ENCODE data around the gene ROBO4. TPM values are rescaled to one million over a fixed set of nuclear protein-coding genes. Genes with fewer than 3 reads are reported as not detected.

The ROBO4 gene
- polyA plus RNA-seq, 1 donor = 23.0 TPM

DNA sequence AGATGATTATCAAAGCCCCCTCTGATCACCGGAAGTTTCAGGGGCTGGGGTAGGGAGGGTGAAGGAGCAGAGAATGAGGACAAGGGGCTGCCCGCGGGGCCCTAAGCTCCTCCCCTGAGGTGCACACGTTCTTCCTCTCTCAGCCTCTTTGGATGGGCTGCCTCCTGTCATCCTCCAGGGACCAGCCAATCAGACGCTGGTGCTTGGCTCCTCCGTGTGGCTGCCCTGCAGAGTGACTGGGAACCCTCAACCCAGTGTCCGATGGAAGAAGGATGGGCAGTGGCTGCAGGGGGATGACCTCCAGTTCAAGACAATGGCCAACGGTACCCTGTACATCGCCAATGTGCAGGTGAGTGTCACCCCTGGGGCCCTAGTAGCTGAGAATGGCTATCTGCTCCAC is 24.9 kb downstream of the ROBO4 start:
- no peak for DNase-seq (ENCODE audit: low read depth)

DNA sequence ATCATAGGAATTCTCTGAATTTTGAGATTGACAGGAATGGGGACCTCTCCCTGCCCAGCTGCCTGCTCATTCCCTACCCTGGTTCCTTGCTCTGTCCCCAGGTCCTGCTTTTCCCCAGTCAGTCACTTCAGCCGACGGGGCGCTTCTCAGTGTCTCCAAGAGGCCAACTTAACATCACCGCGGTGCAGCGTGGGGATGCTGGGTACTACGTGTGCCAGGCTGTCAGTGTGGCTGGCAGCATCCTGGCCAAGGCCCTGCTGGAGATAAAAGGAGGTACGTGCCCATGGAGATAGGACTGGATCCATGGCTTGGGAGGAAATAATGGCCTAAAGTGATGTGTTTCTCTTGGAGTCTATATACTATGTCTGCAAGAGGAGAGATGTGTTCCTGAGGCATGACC is 25.4 kb downstream of the ROBO4 start:
- no peak for DNase-seq (ENCODE audit: low read depth)

DNA sequence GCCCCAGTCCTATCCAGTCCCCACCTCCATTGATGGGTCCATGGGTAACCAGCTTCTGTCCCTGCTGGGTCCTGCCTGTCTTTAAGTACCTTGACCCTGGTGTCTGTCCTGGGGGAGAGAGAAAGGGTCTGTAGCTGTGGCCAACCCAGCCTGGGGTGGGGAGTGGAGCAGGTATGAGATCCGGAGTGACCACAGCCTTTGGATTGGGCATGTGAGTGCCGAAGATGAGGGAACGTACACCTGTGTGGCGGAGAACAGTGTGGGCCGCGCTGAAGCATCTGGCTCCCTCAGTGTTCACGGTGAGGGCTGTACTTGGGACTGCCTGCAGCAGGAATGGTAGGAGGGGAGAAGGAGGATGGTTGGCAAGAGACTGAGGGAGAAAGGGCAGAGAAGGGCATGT is 27.2 kb downstream of the ROBO4 start:
- no peak for DNase-seq (ENCODE audit: low read depth)

DNA sequence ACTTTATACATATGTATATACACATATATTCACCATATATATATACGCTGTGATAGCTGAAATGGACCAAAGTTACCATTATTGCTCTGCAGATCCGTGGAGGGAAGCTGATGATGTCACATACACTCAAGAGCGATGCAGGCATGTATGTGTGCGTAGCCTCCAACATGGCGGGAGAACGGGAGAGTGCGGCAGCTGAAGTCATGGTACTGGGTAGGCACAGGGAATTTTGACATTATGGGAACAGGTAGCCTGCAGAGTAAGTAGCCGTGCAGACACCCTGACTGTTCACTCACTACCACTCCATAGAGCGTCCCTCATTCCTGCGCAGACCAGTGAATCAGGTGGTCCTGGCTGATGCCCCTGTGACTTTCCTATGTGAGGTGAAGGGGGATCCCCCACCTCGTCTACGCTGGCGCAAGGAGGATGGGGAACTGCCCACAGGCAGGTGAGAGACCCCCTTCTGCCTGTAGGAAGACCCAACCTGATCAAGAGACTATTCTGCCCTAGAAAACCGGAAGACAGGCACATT is 27.7 kb downstream of the ROBO4 start:
- DNase-seq (ENCODE audit: low read depth) = no peak

DNA sequence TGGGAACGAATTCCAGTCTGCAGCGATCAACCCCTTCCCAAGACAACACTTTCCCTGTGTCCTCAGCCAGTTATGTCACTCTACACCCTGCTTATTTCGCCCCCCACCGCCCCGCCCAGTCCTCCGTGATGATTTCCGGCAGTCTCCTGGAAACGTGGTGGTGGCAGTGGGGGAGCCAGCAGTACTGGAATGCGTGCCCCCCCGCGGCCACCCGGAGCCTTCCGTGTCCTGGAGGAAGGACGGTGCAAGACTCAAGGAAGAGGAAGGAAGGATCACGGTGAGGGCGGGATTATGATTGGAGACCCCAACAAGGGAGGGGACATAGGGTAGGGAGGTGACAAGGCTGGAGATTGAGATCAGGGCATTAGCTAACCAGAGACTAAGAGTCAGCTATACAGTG is 28.3 kb downstream of the ROBO4 start:
- no peak for DNase-seq (ENCODE audit: low read depth)

DNA sequence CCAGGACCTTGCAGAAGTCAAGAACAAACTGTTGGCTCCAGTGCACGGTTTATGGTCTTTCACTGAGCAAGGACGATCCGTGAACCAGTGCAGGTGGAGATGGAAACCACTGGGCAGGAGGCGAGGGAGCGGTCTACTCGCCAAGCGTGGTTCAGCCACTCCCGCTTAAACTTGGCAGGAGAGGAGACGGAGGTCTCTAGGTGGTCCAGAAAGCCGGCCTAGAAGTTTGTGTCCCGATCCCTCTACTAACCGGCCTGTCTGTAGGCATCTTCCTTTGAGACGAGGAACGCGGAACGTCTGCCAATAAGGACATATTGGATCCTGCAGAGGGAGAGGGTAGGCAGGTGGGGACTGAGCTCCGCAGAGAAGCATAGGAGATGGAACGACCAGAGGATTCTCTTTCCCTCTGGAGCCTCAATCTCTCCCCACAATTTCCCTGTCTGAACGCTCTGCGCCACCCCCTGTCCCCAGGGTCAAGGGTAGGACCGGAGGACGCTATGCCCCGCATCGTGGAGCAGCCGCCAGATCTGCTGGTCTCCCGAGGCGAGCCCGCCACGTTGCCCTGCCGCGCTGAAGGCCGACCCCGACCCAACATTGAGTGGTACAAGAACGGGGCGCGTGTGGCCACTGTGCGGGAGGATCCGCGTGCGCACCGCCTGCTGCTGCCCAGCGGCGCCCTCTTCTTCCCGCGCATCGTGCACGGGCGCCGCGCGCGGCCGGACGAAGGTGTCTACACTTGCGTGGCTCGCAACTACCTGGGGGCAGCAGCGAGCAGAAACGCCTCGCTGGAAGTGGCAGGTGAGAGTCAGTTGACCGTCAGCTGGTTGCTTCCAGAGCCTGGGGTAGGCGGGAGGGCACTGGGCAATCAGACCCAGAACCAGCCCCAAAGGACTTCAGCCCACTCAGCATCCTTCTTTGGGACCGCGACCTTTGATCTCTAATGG is 29.1 kb downstream of the ROBO4 start:
- no peak for DNase-seq (ENCODE audit: low read depth)

DNA sequence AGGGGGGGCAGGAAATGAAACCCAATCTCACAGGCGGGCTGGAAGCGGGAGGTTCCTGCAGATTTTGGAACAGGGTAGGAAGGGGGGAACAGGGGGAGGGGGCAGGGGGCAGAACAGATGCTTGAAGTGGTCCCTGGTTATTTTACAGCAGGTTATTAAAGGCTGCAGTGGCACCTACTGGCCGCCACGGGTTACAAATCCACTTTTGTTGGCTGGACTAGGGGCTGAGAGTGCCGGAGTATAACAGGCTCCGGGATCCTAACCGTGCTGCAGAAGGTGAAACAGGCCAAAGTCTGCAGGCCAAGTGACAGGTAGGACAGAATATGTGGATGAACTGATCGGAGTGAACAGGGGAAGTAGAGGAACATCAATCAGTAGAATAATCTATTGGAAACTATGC is 30.0 kb downstream of the ROBO4 start:
- DNase-seq (ENCODE audit: low read depth) = no peak

DNA sequence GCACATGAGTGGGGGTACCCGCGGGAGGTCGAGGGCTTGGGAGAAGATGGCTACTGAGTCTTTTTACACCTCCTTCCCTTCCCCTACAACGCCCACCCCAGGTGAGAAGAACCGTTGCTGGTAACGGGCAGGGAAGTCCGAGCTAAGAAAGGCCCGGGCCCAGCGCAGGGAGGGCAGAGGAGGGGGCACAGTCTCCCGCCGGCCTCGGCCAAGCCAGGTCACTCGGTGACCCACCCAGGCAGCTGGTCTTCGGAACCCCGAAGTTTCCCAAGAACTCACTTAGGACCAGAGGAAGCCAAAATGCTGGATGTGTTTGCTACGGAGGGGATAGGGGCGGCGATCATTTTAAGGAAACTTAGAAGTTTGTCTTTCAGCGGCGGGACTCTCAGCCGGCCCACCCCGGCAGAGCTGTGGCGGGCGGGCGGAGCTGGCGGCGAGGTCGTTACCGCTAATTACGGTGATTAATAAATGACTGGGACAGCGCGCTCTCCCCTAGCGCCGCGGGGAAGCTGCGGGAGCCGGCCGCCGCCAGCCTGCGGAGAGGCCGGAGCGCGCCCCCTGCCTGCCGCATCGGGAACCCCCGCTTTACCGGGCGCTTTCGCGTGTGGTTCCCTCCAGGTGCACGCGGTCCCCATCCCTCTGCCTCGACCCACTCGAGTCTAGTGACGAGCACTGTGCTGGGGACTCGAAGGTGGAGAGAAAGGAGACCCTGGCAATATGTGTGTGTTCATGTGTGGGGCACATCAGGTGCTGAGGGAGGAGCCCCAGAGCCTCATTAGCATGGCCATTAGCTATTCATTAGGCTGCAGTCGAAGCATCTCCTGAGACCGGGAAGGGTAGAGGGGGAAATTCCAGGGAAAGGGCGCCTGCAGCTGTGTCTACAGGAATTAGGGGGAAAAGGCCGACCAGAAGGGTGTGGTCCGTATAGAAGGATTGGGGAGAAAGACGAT is 31.5 kb downstream of the ROBO4 start:
- DNase-seq (ENCODE audit: low read depth) = no peak

DNA sequence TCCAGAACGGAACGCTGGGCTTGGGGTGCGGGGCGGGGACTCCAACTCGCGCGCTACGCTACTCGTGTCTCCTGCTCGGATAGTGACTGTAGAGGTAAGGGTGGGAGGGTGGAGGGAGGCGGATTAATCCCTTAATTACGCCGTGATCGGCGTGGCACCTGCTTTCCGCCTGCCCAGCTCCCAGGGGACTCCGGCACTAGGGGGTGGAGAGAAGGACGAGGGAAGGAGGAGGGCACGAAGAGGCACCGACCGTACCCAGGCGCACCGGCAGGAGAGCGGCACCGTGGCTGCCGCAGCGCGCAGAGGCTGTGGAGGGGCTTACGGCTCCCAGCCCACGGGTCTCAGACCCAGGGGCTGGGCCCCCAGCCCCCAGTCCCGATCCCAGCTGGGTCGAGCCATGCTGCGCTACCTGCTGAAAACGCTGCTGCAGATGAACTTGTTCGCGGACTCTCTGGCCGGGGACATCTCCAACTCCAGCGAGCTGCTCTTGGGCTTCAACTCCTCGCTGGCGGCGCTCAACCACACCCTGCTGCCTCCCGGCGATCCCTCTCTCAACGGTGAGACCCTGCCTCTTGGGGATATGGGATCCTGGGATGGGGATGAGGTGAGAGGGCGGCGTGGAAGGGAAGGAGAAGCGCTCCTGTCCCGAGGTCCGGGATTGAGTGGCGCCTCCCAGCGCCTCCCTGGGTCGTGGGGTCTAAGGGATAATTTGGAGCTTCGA is 32.3 kb downstream of the ROBO4 start, which contains the start of gene ROBO3:
Gene ROBO3 (plus strand): TSS at position 252 of the 721 bp plus-strand sequence. CDS start 146 bp downstream, at position 398.
- no peak for DNase-seq (ENCODE audit: low read depth)

DNA sequence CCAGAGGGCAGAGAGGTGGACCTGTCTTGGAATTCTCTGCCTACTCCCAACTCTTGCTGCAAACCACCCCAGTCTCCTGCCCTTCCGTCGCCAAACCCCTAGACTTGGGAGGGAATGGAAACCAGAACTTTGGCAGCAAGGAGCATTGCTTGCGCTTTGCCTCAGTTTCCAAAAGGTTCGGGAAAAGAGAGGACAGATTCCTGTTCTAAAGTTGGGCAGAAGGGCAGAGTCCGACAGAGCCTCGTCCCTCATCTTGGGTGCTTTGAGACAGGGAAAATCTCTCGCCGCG is 32.8 kb downstream of the ROBO4 start:
- no peak for DNase-seq (ENCODE audit: low read depth)

DNA sequence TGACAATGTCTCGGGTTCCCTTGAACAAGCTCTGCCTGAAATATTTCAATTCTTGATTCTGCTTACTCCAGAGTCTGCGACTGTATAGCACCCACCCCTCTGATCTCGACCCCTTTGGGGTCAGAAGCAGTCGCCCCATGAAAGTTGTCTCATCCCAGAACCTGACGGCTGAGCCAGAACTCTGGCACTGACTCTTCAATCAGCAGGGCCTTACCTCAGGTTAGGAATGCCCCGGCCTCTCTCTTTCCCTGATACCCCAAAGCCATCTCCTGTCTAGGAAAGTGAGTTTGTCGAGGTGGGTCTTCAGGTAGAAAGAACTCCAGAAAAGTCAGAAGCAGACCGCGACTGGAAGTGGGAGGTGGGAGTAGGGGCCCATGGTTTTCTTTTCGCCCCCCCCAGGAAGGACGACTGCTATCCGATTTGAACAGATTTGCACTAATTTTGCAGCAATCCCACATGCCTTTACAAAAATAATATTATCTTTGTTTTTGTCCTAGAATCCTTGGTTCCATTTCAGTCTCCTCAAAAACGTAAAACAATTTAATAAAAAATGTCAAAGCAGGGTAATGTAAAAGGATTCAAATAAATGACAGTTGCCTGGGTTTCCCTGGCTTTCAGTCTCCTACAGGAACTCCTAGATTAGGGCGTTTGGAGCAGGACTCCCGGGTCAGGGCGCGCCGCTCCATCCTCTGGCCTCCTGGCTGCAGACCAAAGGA is 33.3 kb downstream of the ROBO4 start:
- DNase-seq (ENCODE audit: low read depth) = no peak

DNA sequence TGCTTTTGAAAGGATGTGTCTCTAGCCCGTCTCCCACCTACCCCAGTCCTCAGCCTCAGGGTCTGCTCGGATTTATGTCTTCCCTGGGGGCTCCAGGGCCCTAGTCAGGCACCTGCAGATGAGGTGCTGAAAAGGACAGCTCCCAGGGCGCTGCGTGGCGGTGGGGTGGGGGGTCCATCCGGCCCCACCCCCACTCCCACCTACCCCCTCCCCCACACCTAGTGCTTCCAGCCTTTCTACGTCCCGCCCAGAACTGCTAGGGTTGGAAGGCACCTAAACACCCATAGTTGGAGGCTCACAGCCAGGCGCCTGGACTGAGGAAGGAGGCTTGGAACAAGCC is 33.9 kb downstream of the ROBO4 start:
- DNase-seq (ENCODE audit: low read depth) = no peak

DNA sequence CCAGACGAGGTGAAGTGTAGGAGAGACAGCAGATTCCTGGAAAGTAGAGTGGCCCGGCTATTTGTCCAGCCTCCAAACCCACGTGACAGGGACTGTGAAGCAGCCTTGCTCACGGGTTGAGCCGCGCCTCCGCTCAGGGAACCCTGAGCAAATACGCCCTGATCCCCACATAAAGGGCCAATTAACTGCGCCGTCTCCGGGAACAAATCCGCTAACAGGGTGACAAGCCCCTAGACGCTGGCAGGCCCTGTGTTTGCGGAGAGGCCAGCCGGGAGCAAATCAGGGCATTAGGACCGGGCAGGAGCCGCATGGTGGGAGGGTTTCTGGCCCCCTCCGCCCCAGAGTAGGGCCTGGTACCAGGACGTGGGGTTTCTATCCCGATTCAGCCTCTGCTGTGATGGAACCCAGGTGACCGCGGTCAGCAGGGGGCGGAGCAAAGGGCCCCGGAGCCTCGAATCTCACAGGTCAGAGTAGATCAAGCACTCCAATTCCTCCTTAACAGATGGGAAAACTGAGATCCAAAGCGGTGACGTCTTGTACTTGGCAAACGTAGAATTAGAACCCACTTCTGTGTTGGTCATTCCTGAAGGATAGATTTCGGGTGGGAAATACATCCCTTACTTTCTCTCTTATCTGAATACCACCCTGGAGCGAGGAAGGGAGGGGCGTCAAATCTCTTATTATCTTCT is 34.4 kb downstream of the ROBO4 start:
- no peak for DNase-seq (ENCODE audit: low read depth)

DNA sequence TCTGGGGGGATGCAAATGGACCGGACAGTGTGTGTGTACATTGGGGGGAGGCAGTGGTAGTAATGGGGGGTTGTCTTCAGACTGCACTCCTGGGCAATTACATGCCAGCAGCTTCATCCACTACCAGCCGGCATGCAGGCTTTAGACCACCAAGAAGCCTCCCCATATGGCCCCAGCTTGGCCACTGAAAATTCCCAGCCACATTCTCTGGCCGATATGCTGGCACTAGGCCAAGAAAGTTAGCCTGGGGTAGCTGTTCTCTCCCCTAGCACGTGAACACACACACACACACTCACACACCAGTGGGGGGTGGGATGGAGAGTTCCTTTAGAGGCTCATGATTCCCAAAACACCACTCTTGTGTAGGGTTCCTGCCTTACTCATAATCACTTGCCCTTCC is 36.0 kb downstream of the ROBO4 start:
- DNase-seq (ENCODE audit: low read depth) = no peak

DNA sequence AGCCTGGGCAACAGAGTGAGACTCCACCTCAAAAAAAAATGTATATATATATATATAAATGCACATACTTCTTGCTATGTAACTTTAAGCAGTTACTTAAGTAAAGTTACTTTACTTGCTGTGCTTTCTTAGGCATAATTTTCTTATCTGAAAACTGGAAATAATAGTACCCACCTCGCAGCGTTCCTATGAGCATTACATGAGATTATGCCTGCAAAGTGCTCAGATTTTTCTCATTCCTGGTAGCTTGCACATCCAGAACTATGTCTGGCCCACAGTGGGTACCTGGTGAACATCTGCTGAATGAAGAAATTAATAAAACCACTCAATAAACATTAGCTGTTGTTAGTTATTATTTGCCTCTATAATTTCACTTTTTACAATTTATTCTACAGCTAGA is 38.5 kb downstream of the ROBO4 start:
- DNase-seq (ENCODE audit: low read depth) = no peak

DNA sequence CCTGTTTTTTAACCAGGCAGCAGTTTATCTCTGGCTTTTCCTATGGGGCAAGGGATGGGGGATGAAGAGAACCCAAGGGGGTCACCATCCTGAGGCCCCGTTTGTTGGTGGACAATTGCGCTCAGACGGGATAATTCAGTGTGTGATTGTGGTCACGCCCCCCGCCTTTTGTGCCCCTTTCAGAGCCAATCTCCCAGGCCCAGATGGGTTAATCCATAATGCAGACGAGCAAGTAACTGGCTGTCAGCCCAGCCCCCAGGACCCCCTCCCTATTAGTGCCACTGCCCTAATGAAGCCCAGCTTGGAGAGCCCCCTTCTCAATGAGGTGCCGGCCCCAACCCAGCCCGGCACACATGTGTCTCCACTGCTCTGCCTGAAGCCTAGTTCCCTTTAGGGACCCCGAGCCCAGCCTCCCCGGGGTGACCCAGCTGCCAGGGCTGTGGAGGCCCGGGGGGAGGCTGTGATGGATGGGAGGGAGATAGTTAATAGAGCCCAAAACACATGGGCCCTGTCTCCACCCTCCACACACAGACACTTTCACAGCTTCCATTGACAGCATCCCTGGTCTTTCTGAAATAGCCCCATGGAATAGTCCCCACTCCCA is 51.5 kb downstream of the ROBO4 start:
- no peak for DNase-seq (ENCODE audit: low read depth)

DNA sequence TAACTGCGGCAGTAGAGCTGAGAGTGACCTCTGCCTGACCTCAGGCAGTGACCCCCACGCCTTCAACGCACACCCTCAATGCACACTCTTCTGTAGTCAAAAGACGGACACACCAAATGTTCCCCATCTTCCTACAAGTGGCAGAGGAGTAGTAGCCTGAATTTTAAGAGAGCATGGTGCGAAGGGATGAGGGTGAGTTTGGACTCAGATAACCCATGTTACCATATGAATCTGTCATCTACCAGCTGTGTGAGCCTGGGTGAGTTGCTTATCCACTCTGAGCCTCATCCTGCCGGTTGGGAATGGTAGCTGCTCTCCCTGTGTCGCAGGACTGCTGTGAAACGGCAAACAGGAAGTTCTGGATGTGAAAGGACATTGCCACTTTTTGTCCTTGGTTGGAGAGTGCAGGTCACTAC is 53.0 kb downstream of the ROBO4 start:
- no peak for DNase-seq (ENCODE audit: low read depth)

DNA sequence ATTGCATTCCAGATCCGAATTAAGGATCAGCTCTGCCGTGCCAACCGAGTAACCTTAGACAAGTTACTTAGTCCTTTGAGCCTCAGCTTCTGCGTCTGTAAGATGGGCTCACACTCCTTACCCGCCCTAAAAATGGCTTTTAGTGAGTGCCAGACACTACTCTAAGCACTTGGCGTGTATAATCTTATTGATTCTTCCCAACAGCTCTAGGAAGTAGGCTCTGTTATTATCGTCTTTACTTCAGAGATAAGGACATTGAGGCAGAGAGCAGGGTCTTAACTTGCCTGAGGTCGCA is 54.1 kb downstream of the ROBO4 start:
- no peak for DNase-seq (ENCODE audit: low read depth)

DNA sequence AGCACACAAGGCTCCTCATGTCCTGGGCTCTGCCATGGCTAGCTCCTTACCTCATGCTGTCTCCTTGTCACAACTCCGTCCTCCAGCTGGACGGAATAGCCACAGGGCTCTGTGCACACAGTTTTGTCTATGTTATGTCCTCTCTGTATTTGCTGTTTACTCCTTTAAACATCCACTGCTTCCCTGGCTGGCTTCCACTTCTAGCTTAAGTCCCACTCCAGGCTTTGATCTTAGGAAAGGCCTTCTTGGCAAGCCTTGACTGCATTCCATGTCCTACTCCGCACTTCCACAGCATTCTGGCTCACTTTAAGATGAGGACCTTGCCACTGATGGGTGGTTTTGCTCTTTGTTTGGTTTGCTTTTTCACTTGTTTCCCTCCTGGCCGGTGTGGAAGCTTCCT is 55.4 kb downstream of the ROBO4 start:
- DNase-seq (ENCODE audit: low read depth) = no peak

DNA sequence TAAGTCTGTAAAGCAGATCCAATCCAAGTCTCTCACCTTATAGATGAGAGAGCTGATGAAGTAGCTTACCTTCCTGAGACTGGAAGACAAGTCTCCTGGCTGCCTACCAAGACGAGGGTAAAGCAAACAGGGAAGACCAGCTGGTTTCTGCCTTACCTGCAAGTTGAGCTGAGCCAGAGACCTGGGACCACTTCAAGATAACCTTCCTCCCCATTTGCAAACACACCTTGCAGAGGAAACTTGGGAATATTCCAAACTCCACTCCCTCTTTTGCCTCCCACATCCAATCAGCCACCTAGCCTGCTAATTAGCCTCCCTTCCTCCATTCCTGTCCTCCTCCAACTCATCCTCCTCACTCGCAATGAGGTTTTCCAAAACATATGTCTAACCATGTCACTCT is 55.8 kb downstream of the ROBO4 start:
- DNase-seq (ENCODE audit: low read depth) = no peak
